ENCODE measurements around the gene RAD51B. TPM values are rescaled to one million over a fixed set of nuclear protein-coding genes. Genes with fewer than 3 reads are reported as not detected.

RAD51B gene
- total RNA-seq, 4 donors from 2014 or later = 19.6 to 39.7 (median 25.4) TPM

GRCh38 chr14:68669603-68670358, 850.2 kb downstream of the RAD51B start:
- TF ChIP-seq EP300 (IDR thresholded peaks at IDR 0.05) (no peak), POLR2AphosphoS5 (IDR thresholded peaks at IDR 0.05) (no peak), CTCF (IDR thresholded peaks at IDR 0.05) (no peak), POLR2A (IDR thresholded peaks at IDR 0.05) (no peak)
- H3K27me3 ChIP-seq = no peaks in the 10 kb centered on the region
- peak in 1 of 2 donors; percentile 77 for DNase-seq (ENCODE audit: low spot score in 2 of 2)
- 62% methylated on average over 14 of the region's 14 CpGs for WGBS
- no peaks in the 10 kb centered on the region for H3K36me3 ChIP-seq
- no peaks in the 10 kb centered on the region for H3K9me3 ChIP-seq
- peaks cover 79% of the 10 kb centered on the region for H3K4me1 ChIP-seq
- H3K4me3 ChIP-seq = no peak overlapping the region
- peak overlapping the region; percentile 74 for H3K27ac ChIP-seq

- DNase-seq (ENCODE audit: low spot score in 2 of 2) = peak; percentile 32 to 44
- H3K4me3 ChIP-seq = no peak overlapping the region
- no peaks in the 10 kb centered on the region for H3K36me3 ChIP-seq
- peaks cover 79% of the 10 kb centered on the region for H3K4me1 ChIP-seq
- no peaks in the 10 kb centered on the region for H3K27me3 ChIP-seq
- TF ChIP-seq POLR2A (IDR thresholded peaks at IDR 0.05) (no peak), POLR2AphosphoS5 (IDR thresholded peaks at IDR 0.05) (no peak), EP300 (IDR thresholded peaks at IDR 0.05) (no peak), CTCF (IDR thresholded peaks at IDR 0.05) (no peak)
- peak overlapping the region; percentile 74 for H3K27ac ChIP-seq
- H3K9me3 ChIP-seq = no peaks in the 10 kb centered on the region
- 73% methylated on average over 1 of the region's 1 CpG for WGBS
Observed at GRCh38 chr14:68670359-68670715, 850.8 kb downstream of the RAD51B start.

GRCh38 chr14:68671909-68672308, 852.3 kb downstream of the RAD51B start:
- H3K27me3 ChIP-seq = no peaks in the 10 kb centered on the region
- DNase-seq (ENCODE audit: low spot score in 2 of 2) = no peak
- H3K27ac ChIP-seq = peak overlapping the region; percentile 74
- peaks cover 82% of the 10 kb centered on the region for H3K4me1 ChIP-seq
- no peak for TF ChIP-seq CTCF (IDR thresholded peaks at IDR 0.05)
- peak; percentile 56 for TF ChIP-seq EP300 (IDR thresholded peaks at IDR 0.05)
- TF ChIP-seq POLR2AphosphoS5 (IDR thresholded peaks at IDR 0.05) = peak in 1 of 3 donors; percentile 36
- TF ChIP-seq POLR2A (IDR thresholded peaks at IDR 0.05) = no peak
- H3K36me3 ChIP-seq = no peaks in the 10 kb centered on the region
- no peaks in the 10 kb centered on the region for H3K9me3 ChIP-seq
- 52% methylated on average over 2 of the region's 2 CpGs for WGBS
- no peak overlapping the region for H3K4me3 ChIP-seq

- no peaks in the 10 kb centered on the region for H3K27me3 ChIP-seq
- H3K4me1 ChIP-seq = peaks cover 86% of the 10 kb centered on the region
- no peak for TF ChIP-seq POLR2A (IDR thresholded peaks at IDR 0.05)
- no peak for TF ChIP-seq CTCF (IDR thresholded peaks at IDR 0.05)
- no peak for TF ChIP-seq POLR2AphosphoS5 (IDR thresholded peaks at IDR 0.05)
- TF ChIP-seq EP300 (IDR thresholded peaks at IDR 0.05) = no peak
- WGBS = 32% methylated on average over 3 of the region's 3 CpGs
- H3K9me3 ChIP-seq = no peaks in the 10 kb centered on the region
- no peak overlapping the region for H3K4me3 ChIP-seq
- H3K27ac ChIP-seq = peak overlapping the region; percentile 74
- H3K36me3 ChIP-seq = no peaks in the 10 kb centered on the region
- no peak for DNase-seq (ENCODE audit: low spot score in 2 of 2)
Observed at GRCh38 chr14:68672609-68673285, 853.2 kb downstream of the RAD51B start.

- Histone ChIP-seq H3K9me3 (no peaks in the 10 kb centered on the region), H3K4me3 (no peak overlapping the region), H3K27ac (no peak overlapping the region), H3K36me3 (no peaks in the 10 kb centered on the region), H3K27me3 (no peaks in the 10 kb centered on the region), H3K4me1 (peaks cover 86% of the 10 kb centered on the region)
- WGBS = 76% methylated on average over 5 of the region's 5 CpGs
- DNase-seq (ENCODE audit: low spot score in 2 of 2) = no peak
- TF ChIP-seq POLR2AphosphoS5 (IDR thresholded peaks at IDR 0.05) = no peak
- no peak for TF ChIP-seq CTCF (IDR thresholded peaks at IDR 0.05)
- no peak for TF ChIP-seq POLR2A (IDR thresholded peaks at IDR 0.05)
- TF ChIP-seq EP300 (IDR thresholded peaks at IDR 0.05) = no peak
Observed at GRCh38 chr14:68673464-68673863, 853.9 kb downstream of the RAD51B start.
